CD4-positive, alpha-beta T cell treated with Interleukin-15 for 4 hours (primary cell): ENCODE measurements around the gene KDM5C.

Source experiments
- DNase-seq: peaks from one replicate; pipeline ENCODE4 v3.0.0-alpha.2; 2020; ENCODE audit warnings: low spot score

KDM5C gene

GRCh38 chrX:53250556-53250955 lies 25.5 kb upstream of the KDM5C start:
- no peak for DNase-seq

GRCh38 chrX:53249408-53250042 lies 24.5 kb upstream of the KDM5C start:
- no peak for DNase-seq

- DNase-seq, result no peak
Measured at GRCh38 chrX:53247928-53248327, 22.9 kb upstream of the KDM5C start.

- no peak for DNase-seq
Measured at GRCh38 chrX:53246231-53246630, 21.2 kb upstream of the KDM5C start.

- DNase-seq, result no peak
Measured at GRCh38 chrX:53244610-53245009, 19.6 kb upstream of the KDM5C start.

GRCh38 chrX:53242310-53242709 lies 17.3 kb upstream of the KDM5C start:
- DNase-seq, result no peak

GRCh38 chrX:53241558-53241957 lies 16.6 kb upstream of the KDM5C start:
- no peak for DNase-seq

GRCh38 chrX:53239474-53239873 lies 14.5 kb upstream of the KDM5C start:
- no peak for DNase-seq

GRCh38 chrX:53237056-53237455 lies 12.0 kb upstream of the KDM5C start:
- no peak for DNase-seq

GRCh38 chrX:53236025-53236679 lies 11.1 kb upstream of the KDM5C start:
- DNase-seq, result no peak

GRCh38 chrX:53235566-53235965 lies 10.6 kb upstream of the KDM5C start:
- DNase-seq, result no peak

GRCh38 chrX:53234484-53234883 lies 9.5 kb upstream of the KDM5C start:
- DNase-seq, result no peak

GRCh38 chrX:53233536-53233935 lies 8.5 kb upstream of the KDM5C start:
- DNase-seq, result no peak

- DNase-seq, result no peak
Measured at GRCh38 chrX:53230116-53230515, 5.1 kb upstream of the KDM5C start.

GRCh38 chrX:53227224-53227765 lies 2.3 kb upstream of the KDM5C start:
- DNase-seq, result no peak

- peak; percentile 34 for DNase-seq
Measured at GRCh38 chrX:53223955-53224859, 800 bp downstream of the KDM5C start.

GRCh38 chrX:53223068-53223693 lies 1.8 kb downstream of the KDM5C start:
- no peak for DNase-seq

- no peak for DNase-seq
Measured at GRCh38 chrX:53211391-53211978, 13.5 kb downstream of the KDM5C start.

- no peak for DNase-seq
Measured at GRCh38 chrX:53196678-53197077, 28.3 kb downstream of the KDM5C start.

- no peak for DNase-seq
Measured at GRCh38 chrX:53195401-53195800, 29.6 kb downstream of the KDM5C start.

- DNase-seq, result no peak
Measured at GRCh38 chrX:53194308-53194707, 30.7 kb downstream of the KDM5C start.

- DNase-seq, result no peak
Measured at GRCh38 chrX:53193093-53193492, 31.9 kb downstream of the KDM5C start.
